NCI-H2196 treated with DMSO at 0.1 percent for 48 hours (cell line): ENCODE results near the gene CXCL5.
"Not testable (repeated sequence)": the region's sequence is repeated elsewhere in the genome, so short reads cannot be mapped to it uniquely, and the experiment has no call there.

Experiments
- DNase-seq: peaks from one replicate; lab custom pipeline; 2025; ENCODE audit not compliant: unreplicated experiment; lab: John Stamatoyannopoulos, UW

Gene CXCL5

GRCh38 chr4:74015126-74015780 lies 16.8 kb upstream of the CXCL5 start:
- no peak for DNase-seq

GRCh38 chr4:74014332-74014731 lies 15.9 kb upstream of the CXCL5 start:
- no peak for DNase-seq

- DNase-seq, result no peak
Observed at GRCh38 chr4:74013264-74013663, 14.8 kb upstream of the CXCL5 start.

GRCh38 chr4:74012130-74012529 lies 13.7 kb upstream of the CXCL5 start:
- DNase-seq, result no peak

- no peak for DNase-seq
Observed at GRCh38 chr4:74009307-74009706, 10.8 kb upstream of the CXCL5 start.

GRCh38 chr4:74006009-74006476 lies 7.6 kb upstream of the CXCL5 start:
- no peak for DNase-seq

- no peak for DNase-seq
Observed at GRCh38 chr4:74005528-74005927, 7.1 kb upstream of the CXCL5 start.

- DNase-seq, result no peak
Observed at GRCh38 chr4:74004668-74005067, 6.2 kb upstream of the CXCL5 start.

- DNase-seq, result no peak
Observed at GRCh38 chr4:74000301-74000700, 1.8 kb upstream of the CXCL5 start.

- DNase-seq, result no peak
Observed at GRCh38 chr4:73992050-73992449, 6.4 kb downstream of the CXCL5 start.

- no peak for DNase-seq
Observed at GRCh38 chr4:73991742-73992000, 6.8 kb downstream of the CXCL5 start.

GRCh38 chr4:73990988-73991741 lies 7.3 kb downstream of the CXCL5 start:
- DNase-seq, result no peak

GRCh38 chr4:73989928-73990327 lies 8.5 kb downstream of the CXCL5 start:
- DNase-seq, result no peak

- no peak for DNase-seq
Observed at GRCh38 chr4:73989031-73989430, 9.4 kb downstream of the CXCL5 start.

- no peak for DNase-seq
Observed at GRCh38 chr4:73988061-73988460, 10.4 kb downstream of the CXCL5 start, which contains the start of gene PPBP. PPBP (minus strand) TSS chr4:73988190; CDS start chr4:73988103, 87 bp downstream.

GRCh38 chr4:73985528-73985852 lies 13.0 kb downstream of the CXCL5 start:
- no peak for DNase-seq

GRCh38 chr4:73984736-73985527 lies 13.5 kb downstream of the CXCL5 start:
- DNase-seq, result no peak

GRCh38 chr4:73981175-73981574 lies 17.3 kb downstream of the CXCL5 start:
- not testable (repeated sequence) for DNase-seq

GRCh38 chr4:73979407-73979957 lies 19.0 kb downstream of the CXCL5 start:
- no peak for DNase-seq

GRCh38 chr4:73978886-73979285 lies 19.6 kb downstream of the CXCL5 start:
- DNase-seq, result no peak

- no peak for DNase-seq
Observed at GRCh38 chr4:73976716-73977115, 21.8 kb downstream of the CXCL5 start.

GRCh38 chr4:73976217-73976616 lies 22.3 kb downstream of the CXCL5 start:
- DNase-seq, result no peak
